ENCODE measurements around the gene LPCAT4. TPM values are rescaled to one million over a fixed set of nuclear protein-coding genes. Genes with fewer than 3 reads are reported as not detected.

Gene LPCAT4
- total RNA-seq, 2 donors from 2014 or later, result 13.5 to 16.5 TPM

DNA sequence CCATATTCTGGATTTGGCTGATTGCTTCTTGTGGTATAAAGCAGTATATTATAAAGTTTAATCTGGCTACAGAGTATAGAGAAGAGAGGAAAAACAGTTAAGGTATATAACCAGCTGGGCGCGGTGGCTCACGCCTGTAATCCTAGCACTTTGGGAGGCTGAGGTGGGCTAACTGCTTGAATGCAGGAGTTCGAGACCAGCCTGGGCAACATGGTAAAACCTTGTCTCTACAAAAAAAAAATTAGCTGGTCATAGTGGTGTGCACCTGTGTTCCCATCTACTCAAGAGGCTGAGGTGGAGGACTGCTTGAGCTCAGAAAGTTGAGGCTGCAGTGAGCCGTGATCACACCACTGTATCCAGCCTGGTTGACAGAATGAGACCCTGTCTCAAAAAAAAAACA is 36.7 kb downstream of the LPCAT4 start:
- Histone ChIP-seq H3K4me3 (no peak overlapping the region), H3K27ac (no peak overlapping the region), H3K36me3 (replicated peaks in 1 of 2; ENCODE audit: insufficient read depth in 1 of 2, low read depth in 2 of 2) (no peaks in the 10 kb centered on the region), H3K9me3 (no peaks in the 10 kb centered on the region), H3K4me1 (no peaks in the 10 kb centered on the region), H3K27me3 (no peaks in the 10 kb centered on the region)
- WGBS, 2 donors, result 86 to 91% methylated on average over 5 of the region's 5 CpGs
- ATAC-seq (no peak), DNase-seq (no peak)
- intact Hi-C loops (cut with DNase I), result loop anchor here (10.0 kb wide), 1 partner anchor 105 kb away; the partner anchor contains the start of gene EMC4
- no peak for TF ChIP-seq POLR2A (IDR thresholded peaks at IDR 0.05)
- TF ChIP-seq, protein P1, sequence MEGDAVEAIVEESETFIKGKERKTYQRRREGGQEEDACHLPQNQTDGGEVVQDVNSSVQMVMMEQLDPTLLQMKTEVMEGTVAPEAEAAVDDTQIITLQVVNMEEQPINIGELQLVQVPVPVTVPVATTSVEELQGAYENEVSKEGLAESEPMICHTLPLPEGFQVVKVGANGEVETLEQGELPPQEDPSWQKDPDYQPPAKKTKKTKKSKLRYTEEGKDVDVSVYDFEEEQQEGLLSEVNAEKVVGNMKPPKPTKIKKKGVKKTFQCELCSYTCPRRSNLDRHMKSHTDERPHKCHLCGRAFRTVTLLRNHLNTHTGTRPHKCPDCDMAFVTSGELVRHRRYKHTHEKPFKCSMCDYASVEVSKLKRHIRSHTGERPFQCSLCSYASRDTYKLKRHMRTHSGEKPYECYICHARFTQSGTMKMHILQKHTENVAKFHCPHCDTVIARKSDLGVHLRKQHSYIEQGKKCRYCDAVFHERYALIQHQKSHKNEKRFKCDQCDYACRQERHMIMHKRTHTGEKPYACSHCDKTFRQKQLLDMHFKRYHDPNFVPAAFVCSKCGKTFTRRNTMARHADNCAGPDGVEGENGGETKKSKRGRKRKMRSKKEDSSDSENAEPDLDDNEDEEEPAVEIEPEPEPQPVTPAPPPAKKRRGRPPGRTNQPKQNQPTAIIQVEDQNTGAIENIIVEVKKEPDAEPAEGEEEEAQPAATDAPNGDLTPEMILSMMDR (IDR thresholded peaks at IDR 0.05), result no peak

DNA sequence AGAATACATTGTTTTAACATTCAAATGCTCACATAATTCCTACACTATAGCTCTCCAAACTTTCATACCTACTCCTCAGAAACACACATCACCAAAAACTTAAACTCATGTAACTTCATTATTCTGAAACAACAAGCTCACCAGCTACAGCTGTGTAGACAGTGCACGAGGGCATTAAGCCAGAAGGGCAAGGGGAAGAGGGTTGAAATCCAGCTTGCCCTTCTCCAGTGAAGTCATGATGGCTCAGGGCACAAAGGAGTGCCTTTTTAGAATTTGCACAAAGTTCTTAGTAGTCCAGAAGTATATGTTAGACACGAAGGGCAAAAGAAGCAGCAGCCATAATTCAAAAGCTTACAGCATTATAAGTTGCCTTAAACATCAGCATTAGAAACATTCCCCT is 38.0 kb downstream of the LPCAT4 start:
- 65% methylated on average over 2 of the region's 2 CpGs for WGBS, 2 donors
- no peaks in the 10 kb centered on the region for H3K36me3 ChIP-seq (replicated peaks in 1 of 2; ENCODE audit: insufficient read depth in 1 of 2, low read depth in 2 of 2)
- no peak overlapping the region for H3K4me3 ChIP-seq
- DNase-seq (no peak), ATAC-seq (no peak)
- intact Hi-C loops (cut with DNase I), result no loop called here
- no peaks in the 10 kb centered on the region for H3K27me3 ChIP-seq
- H3K9me3 ChIP-seq, result no peaks in the 10 kb centered on the region
- TF ChIP-seq POLR2A (IDR thresholded peaks at IDR 0.05), result no peak
- TF ChIP-seq, protein P1 (IDR thresholded peaks at IDR 0.05), result no peak
- no peak overlapping the region for H3K27ac ChIP-seq
- H3K4me1 ChIP-seq, result no peaks in the 10 kb centered on the region

DNA sequence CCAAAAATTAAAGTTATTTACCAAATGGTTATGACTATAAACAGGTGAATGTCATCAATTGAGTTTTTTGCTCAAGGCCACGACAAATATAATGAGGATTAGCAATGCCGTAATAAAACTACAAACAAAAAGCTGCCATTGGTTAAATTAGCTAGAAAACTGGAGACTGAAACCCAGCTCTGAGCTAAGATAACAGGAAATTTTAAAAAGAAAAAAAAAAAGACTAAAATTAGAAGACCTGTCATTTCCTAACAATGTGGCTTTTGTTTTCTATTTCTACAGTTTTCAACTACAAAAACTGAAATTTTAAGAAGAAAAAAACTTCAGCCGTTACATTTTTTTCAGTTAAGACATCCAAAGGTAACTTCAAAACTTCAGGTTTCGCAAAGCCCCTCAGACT is 39.1 kb downstream of the LPCAT4 start:
- H3K9me3 ChIP-seq, result no peaks in the 10 kb centered on the region
- TF ChIP-seq, protein P1 (IDR thresholded peaks at IDR 0.05), result no peak
- TF ChIP-seq POLR2A (IDR thresholded peaks at IDR 0.05), result no peak
- intact Hi-C loops (cut with DNase I), result no loop called here
- ATAC-seq, result no peak
- H3K4me3 ChIP-seq, result no peak overlapping the region
- 72 to 81% methylated on average over 4 of the region's 4 CpGs for WGBS, 2 donors
- DNase-seq, result no peak
- H3K27me3 ChIP-seq, result no peaks in the 10 kb centered on the region
- no peaks in the 10 kb centered on the region for H3K4me1 ChIP-seq
- H3K36me3 ChIP-seq (replicated peaks in 1 of 2; ENCODE audit: insufficient read depth in 1 of 2, low read depth in 2 of 2), result no peaks in the 10 kb centered on the region
- no peak overlapping the region for H3K27ac ChIP-seq

DNA sequence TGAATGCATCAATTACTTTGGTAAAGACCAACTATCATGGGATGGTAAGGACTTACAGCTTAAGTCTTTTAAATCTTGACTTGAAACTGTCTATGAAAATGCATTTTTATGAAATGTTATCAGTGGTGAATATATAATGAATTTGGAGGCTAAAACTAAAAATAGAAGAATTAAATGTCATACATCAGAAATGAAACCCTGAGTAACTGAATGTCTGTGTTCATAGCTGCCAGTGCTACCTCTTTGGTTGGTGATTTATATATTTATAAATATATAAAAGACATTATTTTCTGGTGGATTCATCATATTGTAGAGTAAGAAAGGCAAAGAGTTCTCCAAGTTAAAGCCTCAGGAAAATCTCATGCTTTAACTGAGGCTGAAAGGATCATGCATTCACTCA is 41.6 kb downstream of the LPCAT4 start:
- H3K9me3 ChIP-seq, result no peaks in the 10 kb centered on the region
- no peak overlapping the region for H3K4me3 ChIP-seq
- H3K27ac ChIP-seq, result no peak overlapping the region
- H3K27me3 ChIP-seq, result no peaks in the 10 kb centered on the region
- no peaks in the 10 kb centered on the region for H3K4me1 ChIP-seq
- H3K36me3 ChIP-seq (replicated peaks in 1 of 2; ENCODE audit: insufficient read depth in 1 of 2, low read depth in 2 of 2), result no peaks in the 10 kb centered on the region
- ATAC-seq (no peak), DNase-seq (no peak)
- TF ChIP-seq, protein P1 (IDR thresholded peaks at IDR 0.05), result no peak
- no peak for TF ChIP-seq POLR2A (IDR thresholded peaks at IDR 0.05)
- intact Hi-C loops (cut with DNase I), result no loop called here

DNA sequence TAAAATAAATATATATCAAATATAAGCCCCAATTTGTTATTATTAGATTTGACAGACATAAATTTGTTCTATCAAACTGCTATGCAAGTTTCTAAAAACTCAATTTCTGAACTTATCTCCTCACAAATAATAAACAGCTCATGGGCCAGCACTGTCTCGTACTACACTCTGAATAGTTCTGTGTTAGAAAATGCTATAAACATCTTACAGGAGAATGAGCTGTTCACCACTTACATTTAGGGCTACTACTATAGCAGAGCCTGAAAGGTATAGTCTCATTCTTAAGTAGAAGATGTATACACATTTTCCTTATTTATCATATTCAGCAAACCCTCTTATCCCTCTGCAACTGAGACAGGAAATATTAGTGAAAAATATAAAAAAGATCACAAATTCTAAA is 42.1 kb downstream of the LPCAT4 start:
- H3K27ac ChIP-seq, result no peak overlapping the region
- H3K27me3 ChIP-seq, result no peaks in the 10 kb centered on the region
- no peaks in the 10 kb centered on the region for H3K36me3 ChIP-seq (replicated peaks in 1 of 2; ENCODE audit: insufficient read depth in 1 of 2, low read depth in 2 of 2)

More for the DNA sequence above, 42.1 kb downstream of the LPCAT4 start:
- TF ChIP-seq, protein P1 (IDR thresholded peaks at IDR 0.05), result no peak
- no peak for TF ChIP-seq POLR2A (IDR thresholded peaks at IDR 0.05)
- Histone ChIP-seq H3K9me3 (no peaks in the 10 kb centered on the region), H3K4me1 (no peaks in the 10 kb centered on the region), H3K4me3 (no peak overlapping the region)
- intact Hi-C loops (cut with DNase I), result no loop called here
- DNase-seq (no peak), ATAC-seq (no peak)
- WGBS, 2 donors, result 87 to 91% methylated on average over 1 of the region's 1 CpG
